ENCODE measurements around the gene C1orf174. TPM values are rescaled to one million over a fixed set of nuclear protein-coding genes. Genes with fewer than 3 reads are reported as not detected.

C1orf174 gene
- total RNA-seq, 1 experiment from 2014 or later, result 21.1 TPM

DNA sequence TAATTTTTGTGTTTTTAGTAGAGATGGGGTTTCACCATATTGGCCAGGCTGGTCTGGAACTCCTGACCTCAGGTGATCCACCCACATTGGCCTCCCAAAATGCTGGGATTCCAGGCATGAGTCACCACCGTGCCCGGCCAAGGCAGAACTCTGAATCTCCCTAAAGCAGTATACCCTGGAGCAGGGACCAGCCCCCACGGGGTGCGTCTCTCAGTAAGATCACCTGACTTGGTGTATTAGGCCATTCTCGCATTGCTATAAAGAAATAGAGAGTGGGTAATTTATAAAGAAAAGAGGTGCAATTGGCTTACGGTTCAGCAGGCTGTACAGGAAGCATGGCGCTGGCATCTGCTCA, 28.6 kb downstream of the C1orf174 start:
- no peaks in the 10 kb centered on the region for H3K9me3 ChIP-seq (ENCODE audit: control insufficient read depth, low read depth, low read length)
- no peaks in the 10 kb centered on the region for H3K4me1 ChIP-seq (ENCODE audit: insufficient read depth, low read length)
- H4K8ac ChIP-seq (replicated peaks; ENCODE audit: insufficient read length, low read depth, low read length), result no peak overlapping the region
- H2BK120ac ChIP-seq (ENCODE audit: low read depth, low read length, poor library complexity, severe bottlenecking), result no peak overlapping the region
- no peak overlapping the region for H3K9ac ChIP-seq (ENCODE audit: extremely low read depth, insufficient read length, low read length)
- H3K79me1 ChIP-seq (ENCODE audit: insufficient read depth, low read depth, low read length, poor library complexity, severe bottlenecking), result no peaks in the 10 kb centered on the region
- peaks cover 14 to 28% (median 20%) of the 10 kb centered on the region in 3 experiments for H3K36me3 Mint-ChIP-seq (ENCODE audit: insufficient read depth in 1 of 3, low read depth in 3 of 3)
- no peaks in the 10 kb centered on the region for H3K79me2 ChIP-seq (ENCODE audit: insufficient read depth, low read length)
- no peak overlapping the region for H3K14ac ChIP-seq (ENCODE audit: insufficient read depth, low read length)
- H2AFZ ChIP-seq (ENCODE audit: low read length), result no peak overlapping the region
- H3T11ph ChIP-seq (ENCODE audit: low read length), result no peak overlapping the region
- H3K9me3 Mint-ChIP-seq, result peaks cover 6 to 8% of the 10 kb centered on the region in 2 experiments; a peak in 4 of 5 replicates
- H3K27ac Mint-ChIP-seq, result no peak overlapping the region; a peak in 1 of 7 replicates
- H2BK12ac ChIP-seq (ENCODE audit: insufficient read length, low read depth, low read length), result no peak overlapping the region
- no peak overlapping the region for H2BK5ac ChIP-seq (ENCODE audit: insufficient read length, low read length)
- no peaks in the 10 kb centered on the region for H3K27me3 Mint-ChIP-seq (ENCODE audit: low read depth)
- H3K27ac ChIP-seq (ENCODE audit: insufficient read length, low read depth, low read length), result no peak overlapping the region
- no peaks in the 10 kb centered on the region for H3K23me2 ChIP-seq (ENCODE audit: insufficient read length, low read depth, low read length, poor library complexity, severe bottlenecking)
- H3K4ac ChIP-seq (ENCODE audit: low read depth, low read length), result no peak overlapping the region
- no peak overlapping the region for H3K18ac ChIP-seq (ENCODE audit: insufficient read length, low read depth, low read length)
- no peak overlapping the region for H3K4me2 ChIP-seq (ENCODE audit: insufficient read depth, insufficient read length, low read length)
- no peak overlapping the region for H3K4me3 Mint-ChIP-seq
- no peaks in the 10 kb centered on the region for H4K20me1 ChIP-seq (ENCODE audit: control insufficient read depth, insufficient read depth, insufficient read length)
- no CpG with 5 or more reads among the region's 7 CpGs for WGBS (ENCODE audit: extremely low coverage, insufficient read length, low lambda C conversion rate)
- no peak overlapping the region for H2BK20ac ChIP-seq (ENCODE audit: low read depth, low read length, poor library complexity, severe bottlenecking)
- no peak overlapping the region for H3K56ac ChIP-seq (ENCODE audit: insufficient read length, low read depth, low read length)
- no peak for DNase-seq
- no peaks in the 10 kb centered on the region for H3K27me3 ChIP-seq (ENCODE audit: insufficient read depth, low read length)
- no peak overlapping the region for H4K5ac ChIP-seq (ENCODE audit: insufficient read length, low read depth, low read length)
- no peak overlapping the region for H2BK15ac ChIP-seq (ENCODE audit: low read depth, low read length)
- TF ChIP-seq, protein P1, sequence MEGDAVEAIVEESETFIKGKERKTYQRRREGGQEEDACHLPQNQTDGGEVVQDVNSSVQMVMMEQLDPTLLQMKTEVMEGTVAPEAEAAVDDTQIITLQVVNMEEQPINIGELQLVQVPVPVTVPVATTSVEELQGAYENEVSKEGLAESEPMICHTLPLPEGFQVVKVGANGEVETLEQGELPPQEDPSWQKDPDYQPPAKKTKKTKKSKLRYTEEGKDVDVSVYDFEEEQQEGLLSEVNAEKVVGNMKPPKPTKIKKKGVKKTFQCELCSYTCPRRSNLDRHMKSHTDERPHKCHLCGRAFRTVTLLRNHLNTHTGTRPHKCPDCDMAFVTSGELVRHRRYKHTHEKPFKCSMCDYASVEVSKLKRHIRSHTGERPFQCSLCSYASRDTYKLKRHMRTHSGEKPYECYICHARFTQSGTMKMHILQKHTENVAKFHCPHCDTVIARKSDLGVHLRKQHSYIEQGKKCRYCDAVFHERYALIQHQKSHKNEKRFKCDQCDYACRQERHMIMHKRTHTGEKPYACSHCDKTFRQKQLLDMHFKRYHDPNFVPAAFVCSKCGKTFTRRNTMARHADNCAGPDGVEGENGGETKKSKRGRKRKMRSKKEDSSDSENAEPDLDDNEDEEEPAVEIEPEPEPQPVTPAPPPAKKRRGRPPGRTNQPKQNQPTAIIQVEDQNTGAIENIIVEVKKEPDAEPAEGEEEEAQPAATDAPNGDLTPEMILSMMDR (conservative IDR thresholded peaks at IDR 0.05), result no peak
- peaks cover 2 to 6% of the 10 kb centered on the region in 2 experiments; a peak in 3 of 4 replicates for H3K4me1 Mint-ChIP-seq
- no peak overlapping the region for H3K23ac ChIP-seq (ENCODE audit: insufficient read length, low read depth, low read length)
- no peak overlapping the region for H4K91ac ChIP-seq (ENCODE audit: insufficient read length, low read depth, low read length)
- no peak overlapping the region for H2AK5ac ChIP-seq (ENCODE audit: insufficient read length, low read length)
